Measurements from ENCODE around the gene AKR1C1.

GRCh38 chr10:4931587-4931986 lies 31.6 kb upstream of the AKR1C1 start:
- no peak for TF ChIP-seq CTCF (conservative IDR thresholded peaks at IDR 0.05 in 1 of 2, IDR thresholded peaks at IDR 0.05 in 1 of 2; ENCODE audit: low read depth in 1 of 2, low read length in 2 of 2)
- TF ChIP-seq EZH2 (IDR thresholded peaks at IDR 0.05; ENCODE audit: low read length, missing control alignments), result no peak
